ENCODE data around the gene MCOLN2.

MCOLN2 gene

GRCh38 chr1:84969489-84970250 is 27.2 kb downstream of the MCOLN2 start:
- no peak for DNase-seq
- H3K4me3 Mint-ChIP-seq, result no peak overlapping the region
- peaks cover 39% of the 10 kb centered on the region for H3K4me1 Mint-ChIP-seq
- CTCF ChIA-PET, result no interaction called here
- H3K36me3 Mint-ChIP-seq, result peaks cover 3% of the 10 kb centered on the region
- H3K27ac Mint-ChIP-seq, result no peak overlapping the region
- H3K27me3 Mint-ChIP-seq, result no peaks in the 10 kb centered on the region
- no peaks in the 10 kb centered on the region for H3K9me3 Mint-ChIP-seq

DNA sequence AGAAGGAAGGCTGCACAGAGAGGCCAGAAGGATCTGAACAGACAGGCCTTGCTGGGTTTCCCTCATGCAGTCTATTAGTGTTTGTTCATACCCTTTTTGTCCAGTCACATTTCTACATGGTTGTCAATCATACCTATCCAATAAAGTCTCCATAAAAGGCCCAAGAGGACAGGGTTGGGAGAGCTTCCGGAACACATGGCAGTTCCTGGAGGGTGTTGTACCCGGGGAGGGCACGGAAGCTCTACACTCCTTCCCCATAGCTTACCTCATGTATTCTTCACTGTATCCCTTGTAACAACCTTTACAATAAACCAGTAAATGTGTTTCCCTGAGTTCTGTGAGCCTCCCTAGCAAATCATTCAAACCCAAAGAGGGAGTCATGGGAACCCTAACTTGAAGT is 28.0 kb downstream of the MCOLN2 start:
- Mint-ChIP-seq H3K9me3 (no peaks in the 10 kb centered on the region), H3K36me3 (peaks cover 3% of the 10 kb centered on the region), H3K27ac (no peak overlapping the region), H3K27me3 (no peaks in the 10 kb centered on the region), H3K4me3 (no peak overlapping the region), H3K4me1 (peaks cover 35% of the 10 kb centered on the region)
- CTCF ChIA-PET, result interaction anchor here (1.1 kb wide), 1 partner anchor 9 kb away, joined by 4 read pairs; no protein-coding TSS in a partner anchor
- DNase-seq, result no peak

GRCh38 chr1:84968101-84968500 is 28.8 kb downstream of the MCOLN2 start:
- H3K9me3 Mint-ChIP-seq, result no peaks in the 10 kb centered on the region
- H3K27ac Mint-ChIP-seq, result no peak overlapping the region
- H3K4me1 Mint-ChIP-seq, result peaks cover 27% of the 10 kb centered on the region
- H3K4me3 Mint-ChIP-seq, result no peak overlapping the region
- no peak for DNase-seq
- CTCF ChIA-PET, result interaction anchor here (1.1 kb wide), 1 partner anchor 9 kb away, joined by 4 read pairs; no protein-coding TSS in a partner anchor
- H3K27me3 Mint-ChIP-seq, result no peaks in the 10 kb centered on the region
- H3K36me3 Mint-ChIP-seq, result peaks cover 8% of the 10 kb centered on the region

DNA sequence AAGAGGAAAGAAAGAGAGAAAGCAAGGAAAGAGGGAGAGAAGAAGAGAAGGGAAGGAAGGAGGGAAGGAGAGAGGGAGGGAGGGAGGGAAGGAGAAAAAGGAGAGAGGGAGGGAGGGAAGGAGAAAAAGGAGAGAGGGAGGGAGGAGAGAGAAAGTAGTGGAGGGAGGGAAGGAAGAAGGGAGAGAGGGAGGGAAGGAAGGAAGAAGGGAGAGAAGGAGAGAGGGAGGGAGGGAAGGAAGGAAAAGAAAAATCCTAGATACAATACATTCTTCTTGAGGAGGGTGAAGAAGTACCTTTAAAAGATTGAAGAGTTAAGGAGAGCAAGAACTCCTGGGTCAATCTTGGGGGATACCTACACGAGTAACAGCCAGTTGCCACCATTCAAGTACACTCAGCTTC is 29.2 kb downstream of the MCOLN2 start:
- DNase-seq, result no peak
- H3K27me3 Mint-ChIP-seq, result no peaks in the 10 kb centered on the region
- H3K4me1 Mint-ChIP-seq, result peaks cover 23% of the 10 kb centered on the region
- no peak overlapping the region for H3K27ac Mint-ChIP-seq
- CTCF ChIA-PET, result no interaction called here
- no peak overlapping the region for H3K4me3 Mint-ChIP-seq
- peaks cover 10% of the 10 kb centered on the region for H3K36me3 Mint-ChIP-seq
- H3K9me3 Mint-ChIP-seq, result no peaks in the 10 kb centered on the region

DNA sequence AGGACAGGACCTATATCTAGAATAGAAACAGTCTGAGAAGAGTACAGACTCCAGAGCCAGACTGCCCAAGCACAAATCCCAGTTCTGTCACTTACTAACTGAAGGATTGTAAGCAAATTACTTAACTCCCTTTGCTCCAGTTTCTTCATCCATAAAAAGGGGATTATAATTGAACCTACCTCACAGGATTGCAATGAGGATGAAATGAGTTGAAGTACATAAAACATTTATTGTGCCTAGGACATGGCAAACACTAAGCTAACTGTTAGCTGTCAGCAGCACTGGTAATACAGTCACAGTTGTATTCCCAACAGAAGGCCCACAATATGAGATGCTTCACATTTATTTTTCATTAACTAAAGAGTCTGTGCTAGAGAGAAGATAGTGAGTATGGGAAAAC is 33.9 kb downstream of the MCOLN2 start:
- Mint-ChIP-seq H3K27ac (no peak overlapping the region), H3K27me3 (no peaks in the 10 kb centered on the region), H3K36me3 (peaks cover 10% of the 10 kb centered on the region), H3K9me3 (no peaks in the 10 kb centered on the region), H3K4me1 (peaks cover 14% of the 10 kb centered on the region), H3K4me3 (no peak overlapping the region)
- CTCF ChIA-PET, result no interaction called here
- DNase-seq, result no peak

DNA sequence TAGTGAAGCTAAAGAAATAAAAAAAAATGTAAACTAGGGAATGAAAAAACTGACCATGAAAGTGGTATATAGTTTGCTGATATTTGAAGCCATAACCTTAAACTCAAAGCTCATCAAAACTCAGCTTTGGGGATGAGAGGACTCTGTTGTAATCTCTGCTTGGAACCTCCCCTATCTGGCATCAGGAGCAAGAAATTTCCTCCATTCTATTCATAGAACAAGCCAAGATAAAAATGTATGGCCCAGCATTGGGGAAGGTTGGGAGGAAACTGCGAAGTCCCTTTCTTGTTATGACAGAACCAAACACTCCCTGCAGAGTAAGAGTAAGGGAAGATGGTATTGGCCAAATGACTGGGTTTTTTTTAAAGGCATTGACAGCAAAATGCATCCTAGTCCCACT is 35.6 kb downstream of the MCOLN2 start:
- CTCF ChIA-PET, result interaction anchor here (0.7 to 2.5 kb wide), 3 partner anchors 13 to 279 kb away, joined by 3 to 8 read pairs (median 3); no protein-coding TSS in a partner anchor
- Mint-ChIP-seq H3K9me3 (no peaks in the 10 kb centered on the region), H3K27me3 (no peaks in the 10 kb centered on the region), H3K27ac (no peak overlapping the region), H3K4me1 (peaks cover 14% of the 10 kb centered on the region), H3K36me3 (peaks cover 15% of the 10 kb centered on the region), H3K4me3 (no peak overlapping the region)
- DNase-seq, result no peak

- H3K27ac Mint-ChIP-seq, result no peak overlapping the region
- DNase-seq, result no peak
- CTCF ChIA-PET, result interaction anchor here (1.2 to 4.7 kb wide), 5 partner anchors 8 to 280 kb away, joined by 3 to 32 read pairs (median 4); no protein-coding TSS in a partner anchor
- no peaks in the 10 kb centered on the region for H3K27me3 Mint-ChIP-seq
- peaks cover 20% of the 10 kb centered on the region for H3K36me3 Mint-ChIP-seq
- peaks cover 14% of the 10 kb centered on the region for H3K4me1 Mint-ChIP-seq
- no peak overlapping the region for H3K4me3 Mint-ChIP-seq
- no peaks in the 10 kb centered on the region for H3K9me3 Mint-ChIP-seq
Observed at GRCh38 chr1:84960371-84960770, 36.5 kb downstream of the MCOLN2 start.

- Mint-ChIP-seq H3K27ac (no peak overlapping the region), H3K4me1 (peaks cover 14% of the 10 kb centered on the region), H3K27me3 (no peaks in the 10 kb centered on the region), H3K4me3 (no peak overlapping the region), H3K9me3 (no peaks in the 10 kb centered on the region), H3K36me3 (peaks cover 24% of the 10 kb centered on the region)
- DNase-seq, result peak; percentile 51
- CTCF ChIA-PET, result interaction anchor here (0.7 to 4.7 kb wide), 9 partner anchors 9 to 300 kb away, joined by 3 to 32 read pairs (median 4); partner anchors contain the start of gene C1orf52
Observed at GRCh38 chr1:84959294-84959693, 37.6 kb downstream of the MCOLN2 start.

- H3K27me3 Mint-ChIP-seq, result no peaks in the 10 kb centered on the region
- no peak overlapping the region for H3K27ac Mint-ChIP-seq
- no peak overlapping the region for H3K4me3 Mint-ChIP-seq
- no peak for DNase-seq
- H3K4me1 Mint-ChIP-seq, result peaks cover 14% of the 10 kb centered on the region
- peaks cover 20% of the 10 kb centered on the region for H3K36me3 Mint-ChIP-seq
- CTCF ChIA-PET, result interaction anchor here (0.7 to 4.7 kb wide), 5 partner anchors 11 to 301 kb away, joined by 3 to 32 read pairs (median 8); partner anchors contain the start of gene C1orf52
- no peaks in the 10 kb centered on the region for H3K9me3 Mint-ChIP-seq
Observed at GRCh38 chr1:84957966-84958365, 38.9 kb downstream of the MCOLN2 start.

- Mint-ChIP-seq H3K36me3 (peaks cover 23% of the 10 kb centered on the region), H3K4me1 (peaks cover 14% of the 10 kb centered on the region), H3K9me3 (no peaks in the 10 kb centered on the region), H3K27me3 (no peaks in the 10 kb centered on the region), H3K4me3 (no peak overlapping the region), H3K27ac (no peak overlapping the region)
- no peak for DNase-seq
- CTCF ChIA-PET, result interaction anchor here (1.0 to 4.7 kb wide), 3 partner anchors 10 to 23 kb away, joined by 3 to 32 read pairs (median 8); no protein-coding TSS in a partner anchor
Observed at GRCh38 chr1:84956655-84957054, 40.3 kb downstream of the MCOLN2 start.

- H3K27ac Mint-ChIP-seq, result no peak overlapping the region
- H3K36me3 Mint-ChIP-seq, result peaks cover 26% of the 10 kb centered on the region
- CTCF ChIA-PET, result interaction anchor here (1.0 to 4.7 kb wide), 3 partner anchors 9 to 22 kb away, joined by 3 to 32 read pairs (median 8); no protein-coding TSS in a partner anchor
- H3K4me3 Mint-ChIP-seq, result no peak overlapping the region
- no peaks in the 10 kb centered on the region for H3K27me3 Mint-ChIP-seq
- H3K4me1 Mint-ChIP-seq, result peaks cover 14% of the 10 kb centered on the region
- no peak for DNase-seq
- H3K9me3 Mint-ChIP-seq, result no peaks in the 10 kb centered on the region
Observed at GRCh38 chr1:84956097-84956496, 40.8 kb downstream of the MCOLN2 start.

DNA sequence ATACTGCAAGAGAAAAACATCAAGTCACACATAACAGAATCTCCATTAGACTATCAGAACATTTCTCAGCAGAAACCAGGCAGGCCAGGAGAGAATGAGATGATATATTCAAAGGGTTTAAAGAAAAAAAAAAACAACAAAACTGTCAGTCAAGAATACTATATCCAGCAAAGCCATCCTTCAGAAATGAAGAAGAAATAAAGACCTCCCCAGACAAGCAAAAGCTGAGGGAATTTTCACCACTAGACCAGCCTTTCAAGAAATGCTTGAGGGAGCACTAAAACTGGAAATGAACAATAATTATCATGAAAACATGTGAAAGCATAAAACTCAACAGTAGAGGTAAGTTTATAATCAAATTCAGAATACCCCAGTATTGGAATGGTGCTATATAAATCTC is 47.2 kb downstream of the MCOLN2 start:
- Mint-ChIP-seq H3K27ac (no peak overlapping the region), H3K4me3 (no peak overlapping the region), H3K4me1 (peaks cover 20% of the 10 kb centered on the region), H3K36me3 (peaks cover 31% of the 10 kb centered on the region), H3K27me3 (peaks cover 4% of the 10 kb centered on the region), H3K9me3 (peaks cover 1% of the 10 kb centered on the region)
- CTCF ChIA-PET, result no interaction called here
- DNase-seq, result no peak

- DNase-seq, result no peak
- peaks cover 8% of the 10 kb centered on the region for H3K27me3 Mint-ChIP-seq
- peaks cover 1% of the 10 kb centered on the region for H3K9me3 Mint-ChIP-seq
- H3K4me1 Mint-ChIP-seq, result peaks cover 24% of the 10 kb centered on the region
- no peak overlapping the region for H3K27ac Mint-ChIP-seq
- H3K36me3 Mint-ChIP-seq, result peaks cover 29% of the 10 kb centered on the region
- H3K4me3 Mint-ChIP-seq, result no peak overlapping the region
- CTCF ChIA-PET, result interaction anchor here (0.6 to 4.6 kb wide), 7 partner anchors 10 to 311 kb away, joined by 3 to 32 read pairs (median 4); partner anchors contain the start of gene C1orf52
Observed at GRCh38 chr1:84947536-84948410, 49.1 kb downstream of the MCOLN2 start.

DNA sequence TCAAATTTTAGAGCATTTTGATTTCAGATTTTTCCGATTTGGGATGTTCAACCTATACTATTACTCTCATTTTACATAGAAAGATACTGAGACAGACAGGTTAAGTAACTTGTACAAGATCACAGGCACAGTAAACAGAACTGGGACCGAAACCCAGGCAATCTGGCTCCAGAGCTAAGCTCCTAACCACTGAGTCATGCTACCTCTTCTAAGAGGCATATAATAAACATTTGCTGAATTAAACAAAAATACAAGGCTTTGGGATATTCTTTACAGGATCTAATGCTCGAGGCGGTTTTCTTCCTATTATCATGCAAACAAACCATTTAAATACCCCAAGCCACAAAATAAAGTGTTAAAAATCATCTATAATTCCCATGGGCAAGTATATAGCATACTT is 50.3 kb downstream of the MCOLN2 start:
- H3K27me3 Mint-ChIP-seq, result peaks cover 11% of the 10 kb centered on the region
- no peak overlapping the region for H3K4me3 Mint-ChIP-seq
- H3K27ac Mint-ChIP-seq, result no peak overlapping the region
- CTCF ChIA-PET, result interaction anchor here (0.7 to 4.6 kb wide), 4 partner anchors 11 to 605 kb away, joined by 3 to 32 read pairs (median 8); partner anchors contain the start of gene C1orf52
- peaks cover 1% of the 10 kb centered on the region for H3K9me3 Mint-ChIP-seq
- H3K36me3 Mint-ChIP-seq, result peaks cover 23% of the 10 kb centered on the region
- H3K4me1 Mint-ChIP-seq, result peaks cover 24% of the 10 kb centered on the region
- no peak for DNase-seq
